ENCODE data around the gene COBLL1.

The COBLL1 gene

DNA sequence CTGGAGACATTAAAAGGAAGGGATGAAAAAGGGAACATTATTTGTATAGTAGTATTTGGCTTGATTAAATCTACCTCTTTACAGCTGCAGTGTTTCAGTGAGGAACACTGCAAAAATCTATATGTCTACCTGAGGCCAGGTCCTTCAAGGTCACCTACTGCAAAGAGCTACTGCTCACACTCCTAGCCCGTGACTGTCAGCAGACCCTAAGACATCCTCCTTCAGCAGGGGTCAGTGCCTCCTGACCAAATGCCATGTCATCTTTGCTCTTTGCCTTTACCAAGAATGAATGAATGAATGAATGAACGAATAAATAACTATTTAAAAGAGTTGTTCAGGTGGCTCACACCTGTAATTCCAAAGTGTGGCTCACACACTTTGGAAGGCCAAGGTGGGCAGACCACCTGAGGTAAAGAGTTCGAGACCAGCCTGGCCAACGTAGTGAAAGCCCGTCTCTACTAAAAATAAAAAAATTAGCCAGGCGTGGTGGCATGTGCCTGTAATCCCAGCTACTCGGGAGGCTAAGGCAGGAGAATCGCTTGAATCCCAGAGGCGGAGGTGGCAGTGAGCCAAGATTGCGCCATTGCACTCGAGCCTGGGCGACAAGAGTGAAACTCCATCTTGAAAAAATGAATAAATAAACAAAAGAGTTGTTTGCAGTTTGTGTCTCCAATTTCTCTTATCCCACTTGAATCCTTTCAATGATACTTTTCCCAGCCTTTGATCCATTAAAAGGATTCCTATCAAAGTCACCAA lies 136.0 kb downstream of the COBLL1 start:
- no peak for DNase-seq

DNA sequence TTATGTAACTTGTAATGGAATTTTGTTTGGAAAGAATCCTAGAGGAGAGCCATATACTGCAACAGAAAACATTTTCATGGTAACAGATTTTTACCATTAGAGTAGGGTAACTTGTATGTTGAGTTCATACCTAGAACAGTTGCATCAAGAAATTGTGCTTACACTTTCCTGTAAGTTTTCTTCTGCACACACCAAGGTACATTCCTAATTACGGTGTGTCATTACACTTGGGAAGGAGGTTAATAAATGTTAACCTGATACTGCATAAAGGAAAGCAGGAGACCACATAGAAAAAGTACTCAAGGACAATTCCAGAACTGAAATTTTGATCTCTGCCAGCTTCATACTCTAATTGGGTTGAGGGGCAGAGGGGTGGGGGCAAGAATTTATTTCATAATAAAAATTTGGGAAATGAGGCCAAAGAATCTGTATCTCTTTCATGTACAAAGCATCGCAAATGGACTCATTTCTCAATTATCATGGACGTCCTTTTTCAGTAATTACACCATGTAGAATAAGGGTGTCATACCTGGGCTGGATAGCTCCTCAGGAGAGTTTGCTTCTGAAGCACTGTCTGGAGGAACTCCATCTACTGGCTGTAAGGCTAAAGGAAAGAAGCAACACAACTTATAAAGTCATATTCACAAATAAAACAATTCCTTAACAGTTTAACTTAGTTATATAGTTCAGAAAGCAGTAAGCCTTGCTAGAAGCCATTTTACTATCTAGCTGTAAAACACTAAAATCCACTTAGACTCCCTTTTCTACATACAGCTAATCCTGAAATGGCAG lies 137.5 kb downstream of the COBLL1 start:
- DNase-seq = no peak

DNA sequence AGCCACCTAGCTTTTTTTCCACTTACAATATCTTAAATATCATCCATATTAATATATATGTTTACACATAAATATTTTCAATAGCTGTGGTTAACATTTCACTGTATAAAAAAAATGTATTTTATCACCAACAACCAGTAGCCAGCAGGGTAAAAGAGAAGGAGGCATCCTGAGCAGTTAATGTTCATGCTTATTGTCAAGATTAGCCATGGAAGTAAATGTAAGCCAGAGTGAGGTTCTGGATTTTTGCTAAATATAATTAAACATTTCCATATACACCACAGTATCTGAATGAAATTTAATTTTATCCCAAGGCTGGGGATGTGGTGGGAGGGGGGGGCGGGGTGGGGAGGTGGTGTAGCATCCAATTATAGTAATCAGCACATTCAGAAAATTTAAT lies 140.1 kb downstream of the COBLL1 start:
- no peak for DNase-seq

DNA sequence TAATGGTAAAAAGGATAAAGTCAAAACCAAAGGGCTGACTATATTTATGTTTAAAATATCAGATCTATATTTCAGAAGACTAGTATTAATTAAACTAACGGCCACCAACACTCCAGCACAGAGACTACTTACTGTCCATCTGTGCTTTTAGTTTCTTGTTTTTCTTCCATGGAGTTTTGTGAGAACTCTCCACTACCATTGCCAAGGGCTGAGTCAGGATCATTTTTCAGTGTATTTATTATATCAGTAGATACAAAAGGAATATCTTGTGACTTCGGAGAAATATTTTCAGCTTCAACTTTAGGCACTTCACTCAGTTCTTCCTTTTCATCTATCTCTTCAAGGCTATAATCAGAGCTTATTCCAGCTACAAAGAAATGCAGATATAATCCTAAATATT lies 141.2 kb downstream of the COBLL1 start:
- DNase-seq = no peak

DNA sequence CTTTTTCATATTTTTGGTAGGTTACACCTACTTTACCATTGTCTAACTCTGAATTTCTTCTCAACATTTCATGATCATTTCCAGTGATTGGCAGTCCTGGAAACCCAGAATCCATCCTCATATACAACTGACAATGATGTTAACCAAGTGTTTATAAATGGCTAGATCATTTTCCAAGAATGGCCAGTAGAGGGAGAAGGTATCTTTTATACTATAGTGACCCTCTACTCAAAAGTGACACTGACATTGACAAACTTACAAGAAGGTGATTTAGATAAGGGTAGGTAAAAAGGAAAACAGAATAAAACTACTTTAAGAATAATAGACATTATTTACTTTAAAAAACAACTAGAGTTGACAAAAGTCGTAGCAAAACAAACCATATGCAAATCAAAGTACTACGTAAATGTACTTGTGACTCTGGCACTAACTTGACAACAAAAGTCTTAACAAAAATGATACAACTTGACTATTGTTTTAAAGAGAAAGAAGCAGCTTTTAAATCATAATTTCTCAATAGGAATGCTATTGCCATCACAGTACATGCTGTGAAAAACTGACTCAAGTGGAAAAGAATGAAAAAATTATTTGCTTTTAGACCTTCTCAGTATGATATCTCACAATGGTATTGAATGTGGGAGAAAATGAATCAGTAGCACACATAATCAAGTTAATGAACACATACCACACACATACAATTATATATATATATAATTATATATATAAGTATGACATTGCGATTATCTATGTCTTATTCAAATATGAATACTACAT lies 143.7 kb downstream of the COBLL1 start:
- DNase-seq = no peak

DNA sequence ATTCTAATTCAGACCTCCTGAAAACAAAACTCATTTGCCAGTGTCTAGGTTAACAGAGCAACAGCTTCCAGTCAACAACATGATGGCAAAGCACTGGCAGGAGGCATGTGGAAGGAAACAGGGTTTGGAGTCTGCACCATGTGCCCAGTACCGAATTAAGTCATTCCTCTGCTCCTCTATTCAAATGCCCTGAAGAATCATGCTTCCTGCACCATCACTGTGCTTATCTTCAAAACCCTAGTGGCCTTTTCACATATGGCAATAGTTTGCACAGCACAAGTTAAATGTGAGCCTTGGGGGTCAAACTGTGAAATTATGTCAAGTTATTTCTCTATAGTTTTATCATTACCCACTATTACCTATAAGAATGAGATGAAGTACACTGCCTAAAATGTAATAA lies 145.0 kb downstream of the COBLL1 start:
- DNase-seq = no peak

DNA sequence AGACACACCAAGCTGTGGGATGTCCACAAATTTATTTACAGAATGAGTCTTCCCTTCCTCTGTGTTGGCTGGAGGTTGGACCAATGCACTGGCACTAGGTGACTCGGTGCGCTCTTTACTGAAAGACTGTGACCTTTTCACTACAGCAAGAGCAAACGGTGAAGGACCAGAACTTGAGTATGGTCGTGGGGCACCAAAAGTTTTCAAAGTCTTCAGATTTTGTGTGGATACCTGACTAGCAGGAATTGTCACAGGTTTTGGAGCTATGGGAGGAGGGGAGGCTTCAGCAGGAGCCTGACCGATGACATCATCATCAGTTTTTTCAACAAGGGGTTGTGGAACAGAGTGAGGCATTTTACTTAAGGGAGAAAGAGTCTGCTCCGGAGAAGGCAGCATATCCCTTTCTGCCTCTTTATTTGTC lies 147.3 kb downstream of the COBLL1 start:
- DNase-seq = no peak

DNA sequence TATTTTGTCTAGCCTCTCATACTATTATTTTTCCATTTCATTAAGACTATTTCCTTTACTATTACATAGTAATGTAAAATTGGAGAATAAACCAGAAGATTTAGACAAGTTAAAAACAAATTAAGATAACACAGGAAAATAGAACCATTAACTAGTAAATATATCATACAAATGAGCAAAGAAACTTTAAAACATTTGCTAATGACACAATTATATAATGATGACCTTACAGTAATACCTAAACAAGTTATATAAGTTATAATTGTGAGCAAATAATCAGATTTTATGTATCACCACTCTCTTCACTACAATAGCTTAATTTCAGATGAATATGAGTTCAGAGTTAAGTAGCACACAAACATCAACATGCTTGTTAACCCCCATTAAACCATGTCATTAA lies 147.8 kb downstream of the COBLL1 start:
- no peak for DNase-seq

DNA sequence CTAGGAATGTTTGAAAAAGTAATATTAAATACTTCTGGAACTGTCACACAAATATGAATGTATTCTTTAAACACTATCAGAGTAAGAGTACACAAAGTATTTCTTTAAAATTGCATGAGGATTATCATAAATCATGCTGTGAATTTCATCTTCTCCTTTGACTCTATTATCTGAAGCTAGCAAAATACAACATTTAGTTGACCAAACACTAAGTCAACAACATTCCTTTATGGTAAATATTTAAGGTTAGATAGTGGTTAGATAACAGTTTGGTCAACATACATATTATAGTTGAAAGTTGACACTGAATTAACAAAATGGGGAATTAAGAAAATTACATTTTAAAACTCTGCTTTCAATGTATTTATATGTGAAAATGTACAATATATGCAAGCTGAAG lies 148.2 kb downstream of the COBLL1 start:
- no peak for DNase-seq

DNA sequence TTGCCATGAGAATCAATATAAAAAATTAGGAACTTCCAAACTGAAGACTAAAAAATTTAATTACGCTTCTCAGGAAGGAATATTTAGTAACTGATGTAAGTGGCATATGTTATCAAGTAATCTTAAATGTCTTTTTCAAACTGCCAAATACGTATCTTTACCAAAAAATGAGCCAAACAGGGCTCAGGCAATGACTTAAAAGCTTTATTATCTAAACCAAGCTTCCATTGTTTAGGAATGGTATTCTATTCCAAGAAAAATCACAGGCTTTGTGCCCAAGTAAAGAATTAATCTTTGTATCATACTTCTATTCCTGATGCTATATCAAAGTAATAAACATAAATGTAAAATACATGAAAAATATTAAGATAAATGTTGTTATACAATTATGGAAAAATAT lies 148.7 kb downstream of the COBLL1 start:
- no peak for DNase-seq

DNA sequence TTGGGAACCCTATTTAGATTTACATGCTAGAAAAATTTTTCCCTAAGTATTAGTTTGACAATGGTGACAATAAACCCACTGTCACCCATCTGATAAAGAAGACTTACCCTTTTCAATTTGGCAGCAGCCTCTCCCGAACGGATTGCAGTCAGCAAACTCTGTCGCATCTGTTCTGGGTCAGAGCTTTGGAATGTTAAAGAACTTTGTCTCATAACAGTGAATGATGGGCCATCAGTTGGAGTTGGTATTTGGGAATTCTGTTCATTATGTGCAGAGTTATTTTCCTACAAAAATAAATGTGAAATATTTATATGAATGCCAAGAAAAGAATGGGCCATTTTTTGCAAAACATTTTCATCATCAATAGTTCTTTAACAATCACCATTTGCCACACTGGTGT lies 149.5 kb downstream of the COBLL1 start:
- no peak for DNase-seq

DNA sequence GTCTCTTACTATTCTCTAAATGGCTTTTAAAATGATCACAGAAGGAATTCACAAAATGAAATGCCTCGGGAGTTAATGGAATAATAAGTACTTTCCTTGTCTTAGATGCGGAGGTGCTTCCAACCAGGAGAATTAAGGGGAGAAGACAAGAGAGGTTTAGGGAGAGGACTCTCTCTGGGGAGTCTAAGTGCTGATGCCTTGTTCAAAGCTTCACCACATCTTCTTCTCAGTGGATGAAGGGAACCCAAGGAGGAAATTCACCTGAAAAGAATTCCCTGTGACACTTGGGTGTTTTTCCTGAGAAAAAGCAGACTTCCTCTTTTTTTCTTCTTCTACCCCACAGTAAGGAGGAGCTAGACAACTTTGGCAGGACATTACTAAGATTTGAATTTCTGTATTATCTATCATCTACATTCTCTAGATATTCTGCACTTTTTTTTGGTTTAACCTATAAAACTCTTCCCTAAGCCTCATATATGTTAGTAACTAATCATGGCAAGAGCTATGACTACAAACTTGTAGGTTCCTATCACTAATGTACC lies 150.2 kb downstream of the COBLL1 start:
- no peak for DNase-seq

DNA sequence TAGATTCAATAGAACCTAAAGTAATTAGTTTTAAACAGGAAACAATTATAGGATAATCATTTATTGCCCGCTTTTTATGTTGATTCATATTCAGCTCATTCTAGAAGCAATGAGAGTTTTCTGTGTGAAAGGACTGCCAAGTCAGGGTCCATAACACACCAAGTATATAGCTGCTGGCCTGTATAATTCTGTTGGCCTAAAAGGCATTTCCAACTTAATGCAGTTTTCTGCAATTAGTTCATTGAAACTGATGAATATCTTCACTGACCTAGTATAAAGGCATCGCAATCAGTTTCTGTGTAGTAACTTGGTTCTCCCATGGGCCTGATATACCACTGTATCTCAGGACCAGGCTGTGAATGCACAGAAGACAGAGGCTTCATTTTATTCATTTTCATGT lies 151.3 kb downstream of the COBLL1 start:
- no peak for DNase-seq

DNA sequence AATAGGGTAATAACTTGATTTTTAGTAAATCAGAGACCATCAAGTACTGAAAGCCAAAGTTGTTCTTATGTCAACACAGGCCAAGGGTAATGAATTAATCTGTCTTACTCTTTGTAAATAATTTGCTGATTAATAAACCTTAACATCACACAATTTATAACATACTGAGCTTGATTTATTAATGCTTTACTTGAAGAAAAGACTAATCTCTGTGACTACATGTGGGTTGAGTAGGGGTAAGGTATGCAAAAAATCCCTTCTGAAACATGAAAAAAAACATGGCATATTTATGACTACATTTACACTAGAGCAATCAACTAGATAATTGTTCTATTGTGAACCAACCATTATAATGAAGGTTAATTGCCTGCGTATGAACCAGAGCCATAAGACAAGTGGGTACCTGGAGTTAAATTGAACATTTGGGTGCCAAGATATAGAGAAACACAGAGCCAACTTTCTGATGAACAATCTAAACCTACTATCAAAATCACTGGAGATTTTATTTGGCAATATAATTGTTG lies 152.7 kb downstream of the COBLL1 start:
- DNase-seq = no peak

DNA sequence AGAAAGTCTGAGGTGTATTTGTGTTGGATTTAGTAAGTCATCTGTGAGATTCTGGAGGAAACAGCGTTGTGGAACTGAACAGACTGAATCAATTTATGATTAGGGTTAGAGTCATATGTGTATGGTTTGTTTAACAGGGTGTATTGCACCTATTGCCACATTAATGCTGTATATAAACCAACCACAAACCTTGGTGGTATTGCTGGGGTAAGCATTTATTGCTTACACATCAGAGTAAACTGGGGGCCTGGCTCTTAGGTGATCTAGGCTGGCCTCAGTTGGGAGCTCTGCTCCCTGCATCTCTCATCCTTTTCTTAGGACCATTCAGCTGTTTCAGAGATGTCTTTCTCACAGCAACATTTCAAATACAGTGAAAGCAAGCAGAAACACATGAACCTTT lies 160.6 kb downstream of the COBLL1 start:
- no peak for DNase-seq

DNA sequence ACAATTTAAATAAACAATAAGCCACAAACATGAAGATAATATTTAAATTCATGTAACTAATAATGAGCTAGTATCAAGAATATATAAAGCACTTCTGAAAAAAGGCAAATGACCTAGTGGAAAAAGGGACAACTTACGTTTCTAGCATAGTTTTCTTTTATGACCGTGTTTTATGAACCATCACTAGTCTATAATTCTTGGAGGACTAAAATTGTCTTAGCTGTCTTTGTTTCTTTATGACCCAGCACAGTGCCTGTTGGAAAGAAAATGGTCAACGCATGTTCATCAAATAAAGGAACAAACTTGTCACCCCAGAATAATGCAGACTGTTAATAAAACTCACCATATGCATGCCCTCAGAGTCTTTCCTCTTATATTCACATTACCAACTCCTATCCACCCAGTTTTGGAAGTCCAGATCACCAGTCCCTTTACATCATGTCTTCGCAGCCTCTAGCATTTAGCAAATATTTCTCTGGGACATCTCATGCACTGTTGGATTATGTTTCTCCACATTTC lies 162.9 kb downstream of the COBLL1 start:
- DNase-seq = no peak

DNA sequence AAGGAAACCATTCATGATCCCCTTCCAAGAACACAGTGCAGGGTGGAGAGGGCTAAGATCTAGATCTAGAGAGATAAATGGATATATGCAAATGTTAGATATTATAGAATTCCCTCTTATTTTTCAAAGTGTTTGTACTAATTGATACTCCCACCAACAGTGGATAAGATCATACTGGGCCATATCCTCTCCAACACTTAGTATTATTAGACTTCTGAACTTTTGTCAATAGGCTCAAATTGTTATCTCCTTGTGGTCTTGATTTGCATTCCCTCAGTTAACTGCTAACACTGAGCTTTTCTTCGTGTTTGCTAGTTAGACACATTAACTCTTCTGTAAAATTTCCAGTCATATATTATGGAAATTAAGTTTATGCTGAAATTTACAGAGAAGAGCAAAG lies 163.9 kb downstream of the COBLL1 start:
- DNase-seq = no peak

DNA sequence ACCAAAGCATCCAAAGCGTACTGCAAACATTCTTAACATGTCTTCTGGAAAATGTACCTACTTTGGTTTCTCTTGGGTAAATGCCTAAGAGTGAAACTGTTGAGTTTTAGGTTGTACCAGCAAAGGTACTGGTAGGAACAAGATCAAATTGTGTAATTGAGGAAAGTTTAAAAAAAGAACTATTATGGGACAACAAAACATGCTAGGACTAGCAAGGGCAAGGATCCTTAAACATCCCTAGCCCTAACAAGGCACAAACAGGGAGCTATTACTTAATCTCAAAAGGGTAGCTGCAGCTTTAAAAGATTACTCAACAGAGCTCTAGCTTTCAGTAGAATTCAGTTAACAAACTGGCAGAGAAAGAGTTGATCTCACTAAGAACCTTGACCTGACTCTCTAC lies 164.4 kb downstream of the COBLL1 start:
- DNase-seq = no peak

DNA sequence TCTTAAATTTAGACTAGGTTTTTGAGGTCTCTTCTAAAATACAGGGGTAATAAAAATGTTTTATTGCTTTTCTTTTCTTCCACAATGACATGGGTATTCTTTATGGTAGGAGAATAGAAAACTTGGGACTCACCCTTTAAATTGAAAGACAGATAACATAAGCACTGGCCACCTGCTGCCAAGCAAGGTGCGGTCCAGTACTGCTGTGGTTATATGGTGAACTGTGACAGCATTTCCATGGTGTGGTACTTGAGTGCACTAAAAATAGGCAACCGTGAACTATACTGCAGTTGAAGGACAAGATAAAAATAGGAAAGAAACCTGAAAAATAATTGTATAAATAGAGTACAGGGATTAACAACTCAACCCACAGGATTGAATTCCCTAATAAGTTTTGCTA lies 165.9 kb downstream of the COBLL1 start:
- no peak for DNase-seq

DNA sequence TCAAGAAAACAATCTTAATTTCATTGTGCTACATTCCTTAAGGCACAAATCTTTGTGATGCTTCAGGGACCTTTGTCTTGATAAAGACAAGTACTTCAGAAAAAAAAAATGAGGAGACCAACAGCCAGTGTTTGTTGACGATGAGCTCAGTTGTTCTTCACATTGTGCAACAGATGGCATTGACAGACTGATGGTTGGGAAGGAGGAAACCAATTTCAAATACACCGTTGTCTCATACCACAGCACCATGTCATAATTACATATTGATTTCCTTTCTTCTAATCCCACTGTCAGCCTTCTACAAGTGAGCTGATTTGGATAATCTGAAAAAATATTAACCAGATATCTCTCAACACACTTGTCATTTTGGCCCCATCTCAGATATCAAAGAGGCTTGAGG lies 166.6 kb downstream of the COBLL1 start:
- no peak for DNase-seq

DNA sequence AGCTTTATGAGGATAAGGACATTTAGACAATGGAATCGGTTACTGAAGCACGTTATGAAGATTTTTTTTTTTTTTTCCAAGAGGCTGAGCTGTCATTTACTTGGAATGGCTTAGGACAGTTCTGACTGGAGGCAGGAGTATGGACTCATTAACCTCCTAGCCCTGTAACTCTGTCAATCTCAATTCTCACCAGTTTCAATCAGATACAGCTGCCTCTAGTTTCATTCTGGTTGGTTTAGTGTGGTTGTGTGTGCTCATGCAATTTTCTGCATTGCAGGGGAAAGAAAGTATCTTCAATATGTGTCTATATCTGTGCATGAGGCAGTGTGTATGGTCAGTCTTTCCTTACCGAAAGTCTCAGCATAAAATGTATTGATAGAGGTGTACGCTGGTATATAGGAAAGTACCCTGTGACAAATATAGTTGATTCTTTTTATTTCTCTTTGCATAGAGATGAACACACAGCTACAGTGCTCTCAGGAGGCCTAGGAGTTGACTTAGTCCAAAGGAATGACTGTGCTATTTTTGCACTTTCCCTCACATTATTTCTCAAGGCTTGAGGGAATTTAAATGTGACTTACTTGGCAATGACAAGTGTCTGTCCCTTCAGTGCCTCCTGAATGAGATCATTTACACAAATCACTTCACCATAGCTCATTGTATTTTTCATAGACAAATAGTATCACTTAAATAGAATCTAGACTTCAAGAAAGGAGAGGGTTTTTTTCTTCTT lies 169.8 kb downstream of the COBLL1 start:
- no peak for DNase-seq

DNA sequence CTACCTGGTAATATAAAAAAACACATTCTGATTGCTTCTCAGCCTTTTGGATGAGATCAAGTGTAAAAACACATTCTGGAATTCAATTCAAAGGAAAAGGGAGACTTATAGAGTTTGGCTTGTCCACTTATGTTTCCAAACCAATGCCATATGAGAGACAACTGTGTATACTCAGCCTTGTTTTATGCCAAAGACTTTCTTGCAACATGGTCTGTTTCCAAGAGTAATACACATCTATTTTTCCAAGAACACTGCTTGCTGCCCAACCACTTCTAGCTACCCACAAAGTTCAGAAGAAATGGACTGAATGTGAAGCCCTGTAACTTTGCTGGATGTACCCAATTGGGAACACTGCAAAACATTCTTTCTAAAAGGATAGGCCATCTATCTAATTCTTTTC lies 172.3 kb downstream of the COBLL1 start:
- no peak for DNase-seq
